ENCODE data around the gene SUGCT.
"Not testable (repeated sequence)": the region's sequence is repeated elsewhere in the genome, so short reads cannot be mapped to it uniquely, and the experiment has no call there.

The SUGCT gene

GRCh38 chr7:40647719-40648118, 512.9 kb downstream of the SUGCT start:
- Histone ChIP-seq H3K4me1 (ENCODE audit: insufficient read depth, low read length, poor library complexity, severe bottlenecking) (no peaks in the 10 kb centered on the region), H3K9me3 (ENCODE audit: insufficient read depth, low read depth, low read length) (no peaks in the 10 kb centered on the region), H3K36me3 (ENCODE audit: insufficient read depth, low read length) (no peaks in the 10 kb centered on the region), H3K9ac (ENCODE audit: low read depth, low read length, poor library complexity, severe bottlenecking) (no peak overlapping the region), H3K4me2 (ENCODE audit: low read depth, low read length, poor library complexity, severe bottlenecking) (no peak overlapping the region), H3K79me2 (ENCODE audit: insufficient read depth, low read length) (no peaks in the 10 kb centered on the region), H2AFZ (ENCODE audit: low read length) (no peak overlapping the region), H3F3A (ENCODE audit: low read depth) (no peaks in the 10 kb centered on the region), H3K4me3 (ENCODE audit: low read length, poor library complexity, severe bottlenecking) (no peak overlapping the region), H3K27me3 (ENCODE audit: insufficient read depth, low read length, poor library complexity, severe bottlenecking) (no peaks in the 10 kb centered on the region), H3K9me2 (replicated peaks; ENCODE audit: low read depth, low read length) (no peaks in the 10 kb centered on the region), H4K20me1 (ENCODE audit: insufficient read depth, low read length, poor library complexity, severe bottlenecking) (no peaks in the 10 kb centered on the region)
- TF ChIP-seq CTCF (conservative IDR thresholded peaks at IDR 0.05; ENCODE audit: low read length): no peak
- TF ChIP-seq EZH2phosphoT487 (IDR thresholded peaks at IDR 0.05; ENCODE audit: borderline replicate concordance): no peak

- Histone ChIP-seq H3K36me3 (ENCODE audit: insufficient read depth, low read length) (no peaks in the 10 kb centered on the region), H3K27me3 (ENCODE audit: insufficient read depth, low read length, poor library complexity, severe bottlenecking) (no peaks in the 10 kb centered on the region), H3F3A (ENCODE audit: low read depth) (no peaks in the 10 kb centered on the region), H3K9me2 (replicated peaks; ENCODE audit: low read depth, low read length) (no peaks in the 10 kb centered on the region), H3K9me3 (ENCODE audit: insufficient read depth, low read depth, low read length) (no peaks in the 10 kb centered on the region), H3K4me3 (ENCODE audit: low read length, poor library complexity, severe bottlenecking) (no peak overlapping the region), H4K20me1 (ENCODE audit: insufficient read depth, low read length, poor library complexity, severe bottlenecking) (no peaks in the 10 kb centered on the region), H3K4me2 (ENCODE audit: low read depth, low read length, poor library complexity, severe bottlenecking) (no peak overlapping the region), H2AFZ (ENCODE audit: low read length) (no peak overlapping the region), H3K79me2 (ENCODE audit: insufficient read depth, low read length) (no peaks in the 10 kb centered on the region), H3K4me1 (ENCODE audit: insufficient read depth, low read length, poor library complexity, severe bottlenecking) (no peaks in the 10 kb centered on the region), H3K9ac (ENCODE audit: low read depth, low read length, poor library complexity, severe bottlenecking) (no peak overlapping the region)
- TF ChIP-seq EZH2phosphoT487 (IDR thresholded peaks at IDR 0.05; ENCODE audit: borderline replicate concordance): no peak
Measured at GRCh38 chr7:40649247-40649646, 514.4 kb downstream of the SUGCT start.

- not testable (repeated sequence) for H3K36me3 ChIP-seq (ENCODE audit: insufficient read depth, low read length); H3K4me3 ChIP-seq (ENCODE audit: low read length, poor library complexity, severe bottlenecking); H2AFZ ChIP-seq (ENCODE audit: low read length); H3K9me3 ChIP-seq (ENCODE audit: insufficient read depth, low read depth, low read length); H3K4me2 ChIP-seq (ENCODE audit: low read depth, low read length, poor library complexity, severe bottlenecking); H3K27me3 ChIP-seq (ENCODE audit: insufficient read depth, low read length, poor library complexity, severe bottlenecking); H3K4me1 ChIP-seq (ENCODE audit: insufficient read depth, low read length, poor library complexity, severe bottlenecking); H4K20me1 ChIP-seq (ENCODE audit: insufficient read depth, low read length, poor library complexity, severe bottlenecking); H3K9ac ChIP-seq (ENCODE audit: low read depth, low read length, poor library complexity, severe bottlenecking); H3K79me2 ChIP-seq (ENCODE audit: insufficient read depth, low read length); H3F3A ChIP-seq (ENCODE audit: low read depth); H3K9me2 ChIP-seq (replicated peaks; ENCODE audit: low read depth, low read length)
Measured at GRCh38 chr7:40650903-40651302, 516.1 kb downstream of the SUGCT start.

- Histone ChIP-seq H3K79me2 (ENCODE audit: insufficient read depth, low read length) (no peaks in the 10 kb centered on the region), H3K9me2 (replicated peaks; ENCODE audit: low read depth, low read length) (no peaks in the 10 kb centered on the region)
Measured at GRCh38 chr7:40654171-40654570, 519.4 kb downstream of the SUGCT start.

More at GRCh38 chr7:40654171-40654570, 519.4 kb downstream of the SUGCT start:
- TF ChIP-seq EZH2phosphoT487 (IDR thresholded peaks at IDR 0.05; ENCODE audit: borderline replicate concordance) (no peak), CTCF (conservative IDR thresholded peaks at IDR 0.05; ENCODE audit: low read length) (no peak)
- no peak overlapping the region for H2AFZ ChIP-seq (ENCODE audit: low read length)
- no peak overlapping the region for H3K9ac ChIP-seq (ENCODE audit: low read depth, low read length, poor library complexity, severe bottlenecking)
- no peaks in the 10 kb centered on the region for H3F3A ChIP-seq (ENCODE audit: low read depth)
- no peaks in the 10 kb centered on the region for H4K20me1 ChIP-seq (ENCODE audit: insufficient read depth, low read length, poor library complexity, severe bottlenecking)
- no peaks in the 10 kb centered on the region for H3K36me3 ChIP-seq (ENCODE audit: insufficient read depth, low read length)
- H3K9me3 ChIP-seq (ENCODE audit: insufficient read depth, low read depth, low read length): no peaks in the 10 kb centered on the region
- H3K27me3 ChIP-seq (ENCODE audit: insufficient read depth, low read length, poor library complexity, severe bottlenecking): no peaks in the 10 kb centered on the region
- no peak overlapping the region for H3K4me2 ChIP-seq (ENCODE audit: low read depth, low read length, poor library complexity, severe bottlenecking)
- H3K4me3 ChIP-seq (ENCODE audit: low read length, poor library complexity, severe bottlenecking): no peak overlapping the region
- no peaks in the 10 kb centered on the region for H3K4me1 ChIP-seq (ENCODE audit: insufficient read depth, low read length, poor library complexity, severe bottlenecking)
